GM12874 (cell line): ENCODE data around the gene ZNF618.

Source experiments
- CTCF ChIP-seq: IDR thresholded peaks from 2 replicates; pipeline ENCODE4 v1.5.1; 2011; ENCODE audit warnings: low read depth, mild to moderate bottlenecking, control low read depth, low read length, moderate library complexity; ENCODE audit not compliant: insufficient read depth

Gene ZNF618

GRCh38 chr9:113966394-113966793 lies 90.3 kb downstream of the ZNF618 start:
- no peak for TF ChIP-seq CTCF

GRCh38 chr9:113967380-113967779 lies 91.3 kb downstream of the ZNF618 start:
- no peak for TF ChIP-seq CTCF

GRCh38 chr9:113969343-113969742 lies 93.2 kb downstream of the ZNF618 start:
- TF ChIP-seq CTCF, result no peak

GRCh38 chr9:113973226-113973625 lies 97.1 kb downstream of the ZNF618 start:
- no peak for TF ChIP-seq CTCF

- TF ChIP-seq CTCF, result no peak
These were observed 97.9 kb downstream of the ZNF618 start for GRCh38 chr9:113973963-113974413.

GRCh38 chr9:113976915-113977314 lies 100.8 kb downstream of the ZNF618 start:
- TF ChIP-seq CTCF, result no peak

- TF ChIP-seq CTCF, result no peak
These were observed 102.7 kb downstream of the ZNF618 start for GRCh38 chr9:113978725-113979342.
